ENCODE data around the gene EMSY.

Gene EMSY

GRCh38 chr11:76510060-76511047, 65.5 kb downstream of the EMSY start:
- Histone ChIP-seq H3K27ac (no peak overlapping the region), H3K36me3 (no peaks in the 10 kb centered on the region), H3K4me3 (no peak overlapping the region), H3K9me3 (no peaks in the 10 kb centered on the region), H3K4me1 (peaks cover 0 to 33% (median 8%) of the 10 kb centered on the region in 4 donors), H3K27me3 (no peaks in the 10 kb centered on the region)
- TF ChIP-seq CTCF (IDR thresholded peaks at IDR 0.05) = no peak
- no peak for DNase-seq
- intact Hi-C loops (cut with DNase I; ENCODE audit: low total_unique reads) = no loop called here

- no peak overlapping the region for H3K27ac ChIP-seq
- no peak for DNase-seq
- no peaks in the 10 kb centered on the region for H3K9me3 ChIP-seq
- H3K27me3 ChIP-seq = no peaks in the 10 kb centered on the region
- H3K4me1 ChIP-seq = peaks cover 0 to 33% (median 8%) of the 10 kb centered on the region in 4 donors
- H3K36me3 ChIP-seq = peaks cover 0 to 5% (median under 1%) of the 10 kb centered on the region in 3 donors
- intact Hi-C loops (cut with DNase I; ENCODE audit: low total_unique reads) = no loop called here
- peak in 1 of 2 experiments; percentile 42 for TF ChIP-seq CTCF (IDR thresholded peaks at IDR 0.05)
- no peak overlapping the region for H3K4me3 ChIP-seq
These were observed 68.2 kb downstream of the EMSY start for GRCh38 chr11:76512851-76513653.

DNA sequence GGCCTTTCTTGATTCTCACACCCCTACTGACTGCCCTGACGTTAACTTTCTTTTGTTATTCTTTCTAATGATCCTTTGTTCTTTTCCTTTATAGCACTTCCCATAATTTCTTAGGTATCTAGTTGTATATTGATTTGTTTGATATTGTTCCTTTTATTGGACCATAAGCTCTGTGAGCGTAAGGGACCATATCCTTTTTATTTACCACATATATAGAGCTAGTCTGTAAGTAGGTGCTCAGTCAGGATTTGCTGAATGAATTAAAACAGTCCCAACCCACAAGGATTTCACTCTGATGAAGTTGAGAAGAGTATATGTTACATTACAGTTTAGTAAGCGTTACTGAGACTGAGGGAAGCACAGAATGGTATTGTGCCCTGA, 68.8 kb downstream of the EMSY start:
- intact Hi-C loops (cut with DNase I; ENCODE audit: low total_unique reads) = no loop called here
- Histone ChIP-seq H3K27me3 (no peaks in the 10 kb centered on the region), H3K9me3 (no peaks in the 10 kb centered on the region), H3K36me3 (peaks cover 0 to 8% (median 4%) of the 10 kb centered on the region in 3 donors), H3K4me3 (no peak overlapping the region), H3K27ac (no peak overlapping the region), H3K4me1 (peaks cover 0 to 33% (median 8%) of the 10 kb centered on the region in 4 donors)
- no peak for TF ChIP-seq CTCF (IDR thresholded peaks at IDR 0.05)
- DNase-seq = no peak

DNA sequence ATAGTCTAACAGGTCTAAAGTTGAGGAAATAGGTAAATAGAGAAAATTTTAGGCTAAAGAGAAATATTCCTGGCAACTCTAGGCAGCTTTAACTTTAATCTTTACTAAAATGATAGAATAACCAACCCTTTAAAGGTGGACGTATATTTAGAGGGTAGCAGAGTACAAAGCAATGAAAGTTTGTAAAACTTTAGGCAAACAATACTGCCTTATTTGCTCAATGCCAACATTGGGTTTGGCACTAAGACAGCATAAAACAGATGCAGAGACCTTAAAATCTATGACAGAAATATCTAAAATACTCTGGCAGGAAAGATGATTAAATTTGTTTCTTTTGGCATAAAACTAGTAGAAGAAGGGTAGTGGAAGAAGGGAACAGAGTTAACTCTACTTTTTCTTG, 70.7 kb downstream of the EMSY start:
- H3K9me3 ChIP-seq = no peaks in the 10 kb centered on the region
- H3K27ac ChIP-seq = no peak overlapping the region
- peaks cover 0 to 28% (median 6%) of the 10 kb centered on the region in 4 donors for H3K4me1 ChIP-seq
- intact Hi-C loops (cut with DNase I; ENCODE audit: low total_unique reads) = no loop called here
- TF ChIP-seq CTCF (IDR thresholded peaks at IDR 0.05) = no peak
- no peak for DNase-seq
- H3K4me3 ChIP-seq = no peak overlapping the region
- H3K36me3 ChIP-seq = peaks cover 0 to 17% (median 14%) of the 10 kb centered on the region in 3 donors
- H3K27me3 ChIP-seq = no peaks in the 10 kb centered on the region

DNA sequence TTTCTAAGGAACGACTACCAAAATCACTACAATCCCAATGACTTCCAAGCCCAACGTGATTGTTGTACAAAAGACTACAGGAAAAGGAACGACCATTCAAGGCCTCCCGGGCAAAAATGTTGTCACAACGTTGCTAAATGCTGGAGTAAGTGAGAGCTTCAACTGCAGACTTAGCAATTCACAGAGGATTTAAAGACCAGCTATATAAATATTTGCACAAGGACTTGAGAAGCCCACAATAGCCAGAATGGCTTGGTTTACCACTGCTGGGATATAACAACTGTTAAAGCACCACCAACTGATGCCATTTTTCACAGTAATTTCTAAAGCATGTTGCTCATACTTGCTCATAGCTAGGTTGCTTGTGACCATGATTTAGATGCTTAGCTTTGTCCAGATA, 78.3 kb downstream of the EMSY start:
- peaks cover 9 to 36% (median 10%) of the 10 kb centered on the region in 3 donors for H3K36me3 ChIP-seq
- no peak for DNase-seq
- H3K9me3 ChIP-seq = no peaks in the 10 kb centered on the region
- intact Hi-C loops (cut with DNase I; ENCODE audit: low total_unique reads) = no loop called here
- no peak overlapping the region for H3K27ac ChIP-seq
- H3K4me3 ChIP-seq = no peak overlapping the region
- H3K4me1 ChIP-seq = peaks cover 0 to 9% (median 8%) of the 10 kb centered on the region in 4 donors
- no peak for TF ChIP-seq CTCF (IDR thresholded peaks at IDR 0.05)
- H3K27me3 ChIP-seq = no peaks in the 10 kb centered on the region
